Panc1 (cell line): ENCODE results near the gene DCN.

ENCODE experiments used
- POLR2AphosphoS5 ChIP-seq: IDR thresholded peaks from 2 replicates; pipeline ENCODE4 v1.6.1; 2012; ENCODE audit warnings: mild to moderate bottlenecking, low read depth, low read length, moderate library complexity
- SIN3A ChIP-seq: IDR thresholded peaks from 2 replicates; pipeline ENCODE4 v1.6.1; 2012; ENCODE audit warnings: low read depth, mild to moderate bottlenecking, low read length, moderate library complexity, borderline replicate concordance; ENCODE audit not compliant: insufficient read depth
- TCF7L2 ChIP-seq: IDR thresholded peaks from 2 replicates; pipeline ENCODE4 v1.6.1; 2011; ENCODE audit warnings: mild to moderate bottlenecking, low read depth, low read length, inconsistent platforms
- TF ChIP-seq, protein P1 (sequence below): fragments of 450-650 bp; IDR thresholded peaks from 2 replicates; pipeline ENCODE4 v1.5.1; 2017; ENCODE audit warnings: mild to moderate bottlenecking
- TF ChIP-seq, protein P2 (sequence below), 2 experiments: IDR thresholded peaks; 2 replicates each; pipeline ENCODE4 v1.6.1; 2011 to 2012; ENCODE audit warnings: low read depth in 2 of 2, control low read depth in 1 of 2, low read length in 1 of 2, mild to moderate bottlenecking in 1 of 2, moderate library complexity in 1 of 2; ENCODE audit not compliant: insufficient read depth in 1 of 2

DNA sequence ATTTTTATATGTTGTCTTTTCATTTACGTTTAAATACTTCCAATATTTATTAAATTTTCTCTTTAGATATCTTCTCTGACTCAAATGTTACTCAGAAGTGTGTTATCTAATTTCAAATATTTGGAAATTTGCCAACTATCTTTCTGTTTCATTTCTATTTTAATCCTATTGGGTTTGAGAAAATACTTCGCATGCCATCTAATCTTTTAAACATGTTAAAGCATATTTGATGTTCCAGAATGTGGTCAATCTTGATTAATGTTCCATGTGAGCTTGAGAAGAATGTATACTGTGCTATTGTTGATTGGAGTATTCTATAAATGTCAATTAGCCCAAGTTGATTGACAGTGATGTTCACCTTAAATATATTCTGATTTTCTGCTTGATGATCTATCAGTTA lies 11.9 kb upstream of the DCN start:
- TF ChIP-seq POLR2AphosphoS5 (no peak), TCF7L2 (no peak), SIN3A (no peak)
- TF ChIP-seq, protein P1, sequence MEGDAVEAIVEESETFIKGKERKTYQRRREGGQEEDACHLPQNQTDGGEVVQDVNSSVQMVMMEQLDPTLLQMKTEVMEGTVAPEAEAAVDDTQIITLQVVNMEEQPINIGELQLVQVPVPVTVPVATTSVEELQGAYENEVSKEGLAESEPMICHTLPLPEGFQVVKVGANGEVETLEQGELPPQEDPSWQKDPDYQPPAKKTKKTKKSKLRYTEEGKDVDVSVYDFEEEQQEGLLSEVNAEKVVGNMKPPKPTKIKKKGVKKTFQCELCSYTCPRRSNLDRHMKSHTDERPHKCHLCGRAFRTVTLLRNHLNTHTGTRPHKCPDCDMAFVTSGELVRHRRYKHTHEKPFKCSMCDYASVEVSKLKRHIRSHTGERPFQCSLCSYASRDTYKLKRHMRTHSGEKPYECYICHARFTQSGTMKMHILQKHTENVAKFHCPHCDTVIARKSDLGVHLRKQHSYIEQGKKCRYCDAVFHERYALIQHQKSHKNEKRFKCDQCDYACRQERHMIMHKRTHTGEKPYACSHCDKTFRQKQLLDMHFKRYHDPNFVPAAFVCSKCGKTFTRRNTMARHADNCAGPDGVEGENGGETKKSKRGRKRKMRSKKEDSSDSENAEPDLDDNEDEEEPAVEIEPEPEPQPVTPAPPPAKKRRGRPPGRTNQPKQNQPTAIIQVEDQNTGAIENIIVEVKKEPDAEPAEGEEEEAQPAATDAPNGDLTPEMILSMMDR = no peak
- TF ChIP-seq, protein P2, sequence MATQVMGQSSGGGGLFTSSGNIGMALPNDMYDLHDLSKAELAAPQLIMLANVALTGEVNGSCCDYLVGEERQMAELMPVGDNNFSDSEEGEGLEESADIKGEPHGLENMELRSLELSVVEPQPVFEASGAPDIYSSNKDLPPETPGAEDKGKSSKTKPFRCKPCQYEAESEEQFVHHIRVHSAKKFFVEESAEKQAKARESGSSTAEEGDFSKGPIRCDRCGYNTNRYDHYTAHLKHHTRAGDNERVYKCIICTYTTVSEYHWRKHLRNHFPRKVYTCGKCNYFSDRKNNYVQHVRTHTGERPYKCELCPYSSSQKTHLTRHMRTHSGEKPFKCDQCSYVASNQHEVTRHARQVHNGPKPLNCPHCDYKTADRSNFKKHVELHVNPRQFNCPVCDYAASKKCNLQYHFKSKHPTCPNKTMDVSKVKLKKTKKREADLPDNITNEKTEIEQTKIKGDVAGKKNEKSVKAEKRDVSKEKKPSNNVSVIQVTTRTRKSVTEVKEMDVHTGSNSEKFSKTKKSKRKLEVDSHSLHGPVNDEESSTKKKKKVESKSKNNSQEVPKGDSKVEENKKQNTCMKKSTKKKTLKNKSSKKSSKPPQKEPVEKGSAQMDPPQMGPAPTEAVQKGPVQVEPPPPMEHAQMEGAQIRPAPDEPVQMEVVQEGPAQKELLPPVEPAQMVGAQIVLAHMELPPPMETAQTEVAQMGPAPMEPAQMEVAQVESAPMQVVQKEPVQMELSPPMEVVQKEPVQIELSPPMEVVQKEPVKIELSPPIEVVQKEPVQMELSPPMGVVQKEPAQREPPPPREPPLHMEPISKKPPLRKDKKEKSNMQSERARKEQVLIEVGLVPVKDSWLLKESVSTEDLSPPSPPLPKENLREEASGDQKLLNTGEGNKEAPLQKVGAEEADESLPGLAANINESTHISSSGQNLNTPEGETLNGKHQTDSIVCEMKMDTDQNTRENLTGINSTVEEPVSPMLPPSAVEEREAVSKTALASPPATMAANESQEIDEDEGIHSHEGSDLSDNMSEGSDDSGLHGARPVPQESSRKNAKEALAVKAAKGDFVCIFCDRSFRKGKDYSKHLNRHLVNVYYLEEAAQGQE (IDR thresholded peaks at IDR 0.05; ENCODE audit: insufficient read depth in 1 of 2, low read depth in 2 of 2, low read length in 1 of 2) = no peak
